GOT3 (cell line): Measurements from ENCODE around the gene ABCC2.
"Not testable (repeated sequence)": the region's sequence is repeated elsewhere in the genome, so short reads cannot be mapped to it uniquely, and the experiment has no call there.

Experiments used
- DNase-seq: peaks from one replicate; lab custom pipeline; 2025; ENCODE audit warnings: mixed read lengths; lab: John Stamatoyannopoulos, UW

The ABCC2 gene

DNA sequence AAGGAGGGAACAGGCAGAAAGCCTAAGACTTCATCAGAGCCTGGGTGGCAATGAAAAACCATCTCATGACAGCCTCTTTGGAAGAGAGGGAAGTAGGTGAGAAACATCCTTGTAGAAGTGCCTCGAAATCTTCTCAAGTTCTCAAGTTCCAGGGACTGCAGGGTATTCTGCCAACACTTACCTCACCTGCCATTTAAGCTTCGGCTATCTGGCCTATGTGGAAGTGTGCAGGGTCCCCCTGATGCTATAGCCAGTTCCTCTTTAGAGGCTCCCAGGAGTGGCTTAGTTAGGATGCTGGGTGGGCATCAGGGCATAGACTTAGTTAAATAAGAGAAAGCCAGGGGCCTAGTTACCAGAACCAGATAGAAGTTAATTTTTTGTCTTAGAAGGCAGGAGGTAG lies 27.0 kb downstream of the ABCC2 start:
- no peak for DNase-seq

DNA sequence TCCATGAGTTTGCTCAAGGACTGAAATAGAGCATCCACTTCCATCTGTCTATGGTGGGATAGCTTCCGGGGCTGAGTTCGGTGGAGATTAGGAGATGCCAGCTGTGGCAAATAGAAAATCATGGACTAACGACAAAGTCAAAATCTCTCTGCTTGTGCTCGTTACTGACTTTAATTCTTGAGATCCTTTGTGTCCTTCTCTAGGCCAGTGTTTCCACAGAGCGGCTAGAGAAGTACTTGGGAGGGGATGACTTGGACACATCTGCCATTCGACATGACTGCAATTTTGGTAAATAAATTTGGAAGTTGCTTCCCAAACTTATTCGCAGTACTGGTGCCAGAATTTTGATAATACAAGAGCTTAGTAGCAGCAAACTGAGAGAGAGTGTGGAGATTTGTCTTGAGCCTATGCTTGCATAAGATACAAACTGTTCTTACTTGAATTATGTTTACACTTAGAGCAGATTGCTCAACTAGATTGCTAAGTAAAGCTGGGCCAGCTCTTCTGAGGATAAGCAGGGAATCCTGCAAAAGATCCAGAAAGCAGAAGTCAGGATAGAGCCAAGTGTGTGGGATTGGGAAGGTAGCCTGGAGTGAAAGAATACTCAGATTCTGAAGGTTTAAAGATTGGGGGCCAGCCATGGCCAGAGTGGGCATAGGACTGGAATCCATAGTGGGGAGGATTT lies 27.6 kb downstream of the ABCC2 start:
- no peak for DNase-seq

- DNase-seq: no peak
These were observed 29.7 kb downstream of the ABCC2 start for GRCh38 chr10:99812177-99812576.

DNA sequence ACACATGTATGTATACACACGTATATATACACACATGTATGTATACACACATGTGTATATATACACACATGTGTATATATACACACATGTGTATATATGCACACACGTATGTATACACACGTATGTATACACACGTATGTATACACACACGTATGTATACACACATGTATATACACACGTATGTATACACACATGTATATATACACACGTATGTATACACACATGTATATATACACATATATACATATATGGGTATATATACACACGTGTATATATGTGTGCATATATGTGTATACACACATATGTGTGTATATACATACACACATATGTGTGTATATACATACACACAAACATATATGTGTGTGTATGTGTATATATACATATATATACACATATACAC lies 31.7 kb downstream of the ABCC2 start:
- no peak for DNase-seq

DNA sequence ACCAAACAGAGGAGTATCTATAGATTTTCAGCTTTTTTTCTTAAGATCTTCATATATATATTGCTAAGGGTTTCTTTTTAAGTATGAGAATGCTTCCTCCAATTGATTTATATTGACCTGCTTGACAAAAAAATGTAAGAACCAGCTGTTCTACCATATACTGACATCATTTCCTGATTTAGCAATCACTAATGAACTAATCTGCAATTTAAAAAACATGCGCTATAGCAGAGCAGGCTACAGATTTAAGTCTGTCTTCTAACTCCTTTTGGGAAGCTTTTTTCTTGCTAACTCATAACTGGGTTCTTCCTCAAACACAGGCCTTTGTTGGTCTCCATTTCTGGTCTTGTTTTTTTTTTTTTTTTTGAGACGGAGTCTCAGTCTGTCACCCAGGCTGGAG lies 33.2 kb downstream of the ABCC2 start:
- DNase-seq: no peak

- no peak for DNase-seq
These were observed 45.5 kb downstream of the ABCC2 start for GRCh38 chr10:99827936-99828335.

DNA sequence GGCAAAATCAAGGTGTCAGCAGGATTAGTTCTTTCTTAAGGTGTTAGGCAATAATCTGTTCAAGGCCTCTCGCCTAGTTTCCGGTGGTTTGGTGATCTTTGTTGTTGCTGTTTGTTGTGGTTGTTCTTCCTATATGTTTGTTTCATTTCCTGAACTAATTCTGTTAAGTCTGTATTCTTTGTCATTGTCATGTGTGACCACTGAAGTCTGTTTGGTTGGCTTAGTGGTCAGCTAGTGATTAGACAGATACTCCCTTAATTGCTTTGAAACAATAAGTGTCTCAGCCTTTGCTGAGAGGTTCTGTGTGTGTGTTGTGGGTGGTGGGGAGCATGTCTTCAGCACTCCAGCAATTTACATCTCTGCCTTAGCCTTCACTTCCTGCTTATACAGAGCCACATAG lies 46.0 kb downstream of the ABCC2 start:
- DNase-seq: no peak

DNA sequence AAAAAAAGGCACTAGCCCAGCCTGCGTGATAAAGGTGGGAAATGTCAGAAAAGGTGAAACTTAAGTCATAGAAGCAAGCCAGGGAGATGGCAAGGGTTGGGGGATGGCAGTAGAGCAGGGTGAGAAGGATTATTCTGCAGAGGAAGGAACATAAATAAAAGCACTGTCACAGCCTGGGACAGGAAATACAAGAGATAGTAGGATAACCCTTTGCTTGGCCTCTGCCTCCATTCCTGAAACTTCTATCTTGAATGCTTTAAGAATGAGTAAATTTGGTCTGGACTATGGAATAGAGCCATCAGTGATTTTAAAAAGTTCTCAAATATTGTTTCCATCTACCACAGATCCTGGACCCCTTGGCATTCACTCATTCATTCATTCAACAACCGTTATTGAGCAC lies 50.0 kb downstream of the ABCC2 start:
- no peak for DNase-seq

DNA sequence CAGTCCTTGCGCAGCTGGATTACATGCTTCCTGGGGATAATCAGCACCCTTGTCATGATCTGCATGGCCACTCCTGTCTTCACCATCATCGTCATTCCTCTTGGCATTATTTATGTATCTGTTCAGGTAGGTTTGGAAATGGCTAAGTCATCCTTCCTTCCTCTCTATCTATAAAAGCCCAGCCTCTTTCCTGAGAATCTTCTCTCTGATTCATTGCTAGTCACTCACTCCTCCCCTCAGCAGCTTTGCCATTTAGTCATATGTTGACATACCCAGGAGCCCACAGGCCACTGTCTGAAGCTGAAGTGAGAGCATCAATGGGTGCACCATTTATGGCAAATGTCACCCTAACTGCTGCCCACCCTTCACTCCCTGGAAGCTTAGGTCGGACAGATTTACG lies 52.0 kb downstream of the ABCC2 start:
- no peak for DNase-seq

DNA sequence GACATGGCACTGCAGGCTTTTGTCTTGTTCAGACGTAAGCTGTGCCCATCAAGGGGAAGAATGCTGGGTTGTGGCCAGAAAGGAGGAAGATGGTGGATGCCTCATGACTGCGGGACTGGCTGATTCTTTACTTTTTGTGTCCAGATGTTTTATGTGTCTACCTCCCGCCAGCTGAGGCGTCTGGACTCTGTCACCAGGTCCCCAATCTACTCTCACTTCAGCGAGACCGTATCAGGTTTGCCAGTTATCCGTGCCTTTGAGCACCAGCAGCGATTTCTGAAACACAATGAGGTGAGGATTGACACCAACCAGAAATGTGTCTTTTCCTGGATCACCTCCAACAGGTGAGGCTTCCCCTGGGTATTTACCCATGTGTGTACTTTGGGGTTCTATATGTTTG lies 53.5 kb downstream of the ABCC2 start:
- DNase-seq: no peak

DNA sequence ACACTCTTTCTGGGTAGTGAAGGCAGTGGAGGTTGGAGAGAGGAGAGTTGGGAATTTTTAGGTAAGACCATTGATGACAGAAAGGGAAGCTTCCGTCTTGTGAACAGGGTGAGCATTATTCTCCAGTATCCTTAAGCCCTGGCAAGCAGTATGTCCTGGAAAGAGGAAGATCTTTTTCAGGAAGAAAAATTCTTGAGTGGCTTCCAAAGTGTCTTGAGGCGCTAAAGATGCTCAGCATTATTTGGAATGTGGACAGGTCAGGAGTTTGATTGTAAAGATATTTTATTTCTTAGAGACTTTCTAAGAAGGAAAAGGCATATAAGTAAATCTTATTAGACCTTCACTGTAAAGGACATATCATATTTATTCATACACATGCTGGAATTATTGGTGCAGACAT lies 54.3 kb downstream of the ABCC2 start:
- DNase-seq: no peak

DNA sequence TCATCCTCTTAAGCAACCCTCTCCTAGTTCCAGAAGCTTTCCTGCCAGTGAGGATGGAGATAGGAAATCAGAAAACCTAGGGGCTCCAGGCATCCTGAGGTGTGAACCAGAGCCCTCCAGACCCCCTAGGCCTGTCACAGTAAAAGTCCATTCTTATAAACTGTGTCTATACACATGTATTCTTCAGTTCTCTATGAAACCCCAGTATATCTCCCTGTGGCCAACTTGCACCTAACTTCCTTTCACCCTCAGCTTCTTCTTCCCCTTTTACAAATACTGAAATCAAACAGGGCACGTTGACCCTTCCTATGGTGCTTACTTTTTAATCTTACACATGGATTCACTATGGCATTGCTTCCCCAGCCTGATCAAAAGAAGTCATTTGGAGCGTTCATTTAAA lies 58.4 kb downstream of the ABCC2 start:
- not testable (repeated sequence) for DNase-seq

GRCh38 chr10:99841746-99842145 lies 59.3 kb downstream of the ABCC2 start:
- no peak for DNase-seq

- DNase-seq: no peak
These were observed 60.9 kb downstream of the ABCC2 start for GRCh38 chr10:99843310-99843709.

DNA sequence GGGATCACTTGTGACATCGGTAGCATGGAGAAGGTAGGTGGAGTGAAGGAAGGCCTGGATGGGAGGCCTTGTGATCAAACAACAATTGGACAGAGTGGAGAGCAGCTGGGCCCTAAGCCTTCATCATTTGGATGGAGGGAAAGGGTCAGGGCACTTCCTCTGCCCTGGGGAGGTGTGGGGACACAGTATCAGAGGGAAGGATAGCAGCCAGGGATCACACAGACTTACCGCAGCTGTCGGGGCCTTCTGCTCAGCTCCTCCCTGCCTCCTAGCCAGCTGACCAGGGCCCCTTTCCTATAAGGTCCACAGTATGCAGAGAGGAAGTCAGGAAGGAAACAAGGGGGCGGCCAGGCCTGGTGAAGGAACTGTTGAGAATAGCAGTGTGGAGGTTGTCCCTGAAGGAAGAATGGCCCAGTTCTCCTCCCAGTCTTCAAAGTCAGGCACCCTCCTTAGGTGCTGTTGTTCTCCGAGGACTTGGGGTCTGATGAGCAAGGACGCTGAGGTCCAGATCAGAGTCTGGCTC lies 62.1 kb downstream of the ABCC2 start:
- no peak for DNase-seq

- no peak for DNase-seq
These were observed 63.5 kb downstream of the ABCC2 start for GRCh38 chr10:99845837-99846382.

GRCh38 chr10:99849057-99849456 lies 66.6 kb downstream of the ABCC2 start:
- no peak for DNase-seq

DNA sequence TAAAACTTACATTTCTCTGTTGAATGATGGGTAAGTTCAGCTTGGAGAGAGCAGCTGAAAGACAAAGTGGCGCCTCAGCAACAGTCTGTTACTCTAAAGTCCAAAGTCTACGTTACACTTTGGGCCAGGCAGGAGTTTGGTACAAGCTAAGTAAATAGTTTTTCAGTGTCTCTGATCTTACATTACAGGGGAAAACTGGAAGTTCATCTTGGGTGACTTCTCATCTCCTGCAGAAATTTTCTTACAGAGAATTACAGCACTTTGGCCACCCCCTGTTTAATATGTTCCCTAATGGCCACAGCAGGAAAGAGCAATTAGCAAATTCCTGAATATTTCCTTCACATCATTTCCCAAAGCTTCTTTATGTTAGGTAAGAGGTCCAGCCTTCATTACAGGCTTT lies 67.1 kb downstream of the ABCC2 start:
- no peak for DNase-seq

- DNase-seq: no peak
These were observed 67.8 kb downstream of the ABCC2 start for GRCh38 chr10:99850021-99850766.

GRCh38 chr10:99850767-99851340 lies 68.4 kb downstream of the ABCC2 start:
- DNase-seq: no peak

GRCh38 chr10:99851825-99852224 lies 69.4 kb downstream of the ABCC2 start:
- no peak for DNase-seq

GRCh38 chr10:99852481-99853213 lies 70.2 kb downstream of the ABCC2 start:
- DNase-seq: no peak
